Measurements from ENCODE around the gene MTF1.
"Not testable (repeated sequence)": the region's sequence is repeated elsewhere in the genome, so short reads cannot be mapped to it uniquely, and the experiment has no call there.

MTF1 gene

DNA sequence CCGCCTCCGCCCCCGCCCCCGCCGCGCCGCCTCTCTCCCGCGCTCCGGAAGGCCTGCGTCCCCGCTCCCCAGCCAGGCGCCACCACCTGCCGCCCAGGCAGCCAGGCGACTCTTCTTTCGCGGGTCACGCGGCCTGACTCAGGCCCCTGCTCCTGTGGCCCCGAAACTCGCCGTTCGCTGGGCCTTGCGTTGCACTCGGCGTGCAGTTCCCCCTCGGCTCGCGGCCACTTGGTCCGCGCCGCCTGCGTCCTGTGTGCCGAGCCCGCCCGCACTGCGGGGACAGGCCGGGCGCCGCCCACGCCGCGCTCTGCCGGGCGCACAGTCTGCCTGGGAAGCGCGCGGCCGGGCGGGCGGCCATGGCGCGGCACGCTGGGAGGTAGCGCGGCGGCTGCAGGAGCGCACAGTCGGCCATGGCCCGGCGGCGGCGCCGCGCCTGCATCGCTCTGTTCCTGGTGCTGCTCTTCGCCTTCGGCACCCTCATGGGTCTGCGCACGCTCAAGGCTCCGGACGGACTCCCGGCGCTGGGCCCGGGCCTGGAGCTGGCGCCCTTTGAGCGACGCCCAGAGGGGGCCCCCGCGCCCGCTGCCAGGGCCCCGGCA lies 65.5 kb downstream of the MTF1 start, which contains the start of gene MANEAL:
TSS of gene MANEAL (plus strand) at position 75 of the 599 bp plus-strand sequence. CDS start at position 411, 336 bp downstream.
- no peak for DNase-seq (ENCODE audit: low read depth)

DNA sequence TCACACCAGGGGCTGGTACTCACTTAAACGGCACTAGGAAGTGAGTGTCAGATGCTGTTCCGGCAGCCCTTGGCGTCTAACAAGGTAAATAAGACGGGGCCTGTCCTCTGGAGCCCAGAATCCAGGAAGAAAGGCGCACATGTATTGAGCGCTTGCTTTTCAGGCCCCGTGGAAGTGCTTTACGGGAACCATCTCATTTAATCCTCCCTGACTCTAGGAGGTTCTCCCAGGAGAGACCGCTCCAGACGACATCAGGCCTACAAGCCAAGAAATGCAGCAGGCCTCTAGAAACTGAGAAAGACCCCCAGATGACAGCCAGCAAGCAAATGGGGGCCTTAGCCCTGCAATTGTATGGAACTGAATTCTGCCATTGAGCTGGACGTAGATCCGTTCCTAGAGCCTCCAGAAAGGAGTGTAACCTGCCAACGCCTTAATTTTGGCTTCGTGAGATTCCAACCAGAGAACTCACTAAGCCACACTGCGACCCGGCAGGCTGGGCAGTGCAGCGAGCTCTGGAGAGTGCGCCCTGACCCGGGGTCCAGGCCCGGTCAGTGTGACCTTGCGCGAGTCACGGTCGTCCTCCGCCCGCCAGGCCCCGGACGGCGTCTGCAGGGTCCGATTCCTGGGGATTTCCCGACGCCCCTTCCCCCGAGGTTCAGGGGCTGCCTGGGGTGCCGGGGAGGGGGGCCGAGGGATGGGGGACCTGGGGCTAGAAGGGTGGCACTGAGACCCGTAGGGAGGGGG lies 66.3 kb downstream of the MTF1 start:
- DNase-seq (ENCODE audit: low read depth): no peak

DNA sequence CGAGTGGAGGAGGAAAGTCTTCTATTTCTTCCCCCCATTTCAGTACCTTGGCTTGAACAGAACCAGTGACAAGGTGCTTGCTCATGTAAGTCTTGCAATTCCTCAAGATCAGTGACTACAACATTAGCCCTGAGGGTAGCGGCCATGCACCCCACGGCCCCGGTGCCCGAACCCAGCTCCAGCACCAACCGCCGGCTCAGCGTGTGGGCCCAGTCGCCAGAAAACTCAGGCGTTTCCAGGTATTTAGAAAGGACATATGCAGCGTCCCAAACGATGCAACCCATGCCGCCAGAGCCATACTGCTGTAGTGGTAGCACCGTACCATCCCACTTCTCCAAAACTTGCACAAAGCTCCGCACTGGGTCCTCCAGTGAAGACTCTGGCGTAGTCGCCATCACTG lies 76.9 kb downstream of the MTF1 start:
- no peak for DNase-seq (ENCODE audit: low read depth)

DNA sequence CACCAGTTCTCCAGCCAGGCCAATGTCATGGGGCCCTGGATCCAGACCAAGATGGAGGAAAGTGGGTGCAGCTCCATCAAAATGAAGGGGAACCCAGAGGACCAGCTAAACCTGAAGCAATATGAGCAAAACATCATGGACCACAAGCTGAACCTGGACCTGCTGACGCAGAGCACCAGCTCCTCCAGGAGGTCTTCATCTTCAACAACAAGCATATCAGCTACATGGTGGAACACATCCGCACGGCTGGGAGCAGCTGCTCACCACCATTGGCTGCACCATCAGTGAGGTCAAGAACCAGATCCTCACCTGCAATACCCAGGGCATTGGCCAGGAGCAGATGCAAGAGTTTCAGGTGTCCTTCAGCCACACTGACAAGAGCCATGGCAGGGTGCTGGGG lies 80.7 kb downstream of the MTF1 start:
- no peak for DNase-seq (ENCODE audit: low read depth)

DNA sequence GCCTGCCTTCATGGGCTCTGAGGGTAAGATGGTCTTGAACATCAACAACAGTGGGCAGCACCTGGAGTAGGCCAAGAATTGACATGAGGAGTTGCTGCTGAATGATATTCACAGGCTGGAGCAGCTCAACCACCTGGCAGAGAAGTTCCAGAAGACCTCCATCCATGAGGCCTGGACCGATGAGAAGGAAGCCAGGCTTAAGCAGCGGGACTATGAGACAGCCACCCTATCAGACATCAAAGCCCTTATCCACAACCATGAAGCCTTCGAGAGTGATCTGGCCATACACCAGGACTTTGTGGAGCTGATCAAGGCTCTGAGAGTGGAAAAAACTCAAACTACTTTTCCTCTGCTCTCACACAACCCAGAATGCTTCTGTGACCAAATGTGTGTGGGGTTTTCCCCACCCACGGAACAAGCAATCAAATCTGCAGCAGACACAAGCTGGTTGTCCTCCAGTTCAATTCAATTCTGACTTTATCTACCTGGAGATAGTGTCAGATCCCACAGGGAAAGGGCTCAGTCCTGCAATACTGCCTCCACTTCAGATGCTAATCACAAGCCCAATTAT lies 82.4 kb downstream of the MTF1 start:
- no peak for DNase-seq (ENCODE audit: low read depth)

DNA sequence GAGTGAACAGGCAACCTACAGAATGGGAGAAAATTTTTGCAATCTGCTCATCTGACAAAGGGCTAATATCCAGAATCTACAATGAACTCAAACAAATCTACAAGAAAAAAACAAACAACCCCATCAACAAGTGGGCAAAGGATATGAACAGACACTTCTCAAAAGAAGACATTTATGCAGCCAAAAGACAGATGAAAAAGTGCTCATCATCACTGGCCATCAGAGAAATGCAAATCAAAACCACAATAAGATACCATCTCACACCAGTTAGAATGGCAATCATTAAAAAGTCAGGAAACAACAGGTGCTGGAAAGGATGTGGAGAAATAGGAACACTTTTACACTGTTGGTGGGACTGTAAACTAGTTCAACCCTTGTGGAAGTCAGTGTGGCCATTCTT lies 88.0 kb downstream of the MTF1 start:
- not testable (repeated sequence) for DNase-seq (ENCODE audit: low read depth)

DNA sequence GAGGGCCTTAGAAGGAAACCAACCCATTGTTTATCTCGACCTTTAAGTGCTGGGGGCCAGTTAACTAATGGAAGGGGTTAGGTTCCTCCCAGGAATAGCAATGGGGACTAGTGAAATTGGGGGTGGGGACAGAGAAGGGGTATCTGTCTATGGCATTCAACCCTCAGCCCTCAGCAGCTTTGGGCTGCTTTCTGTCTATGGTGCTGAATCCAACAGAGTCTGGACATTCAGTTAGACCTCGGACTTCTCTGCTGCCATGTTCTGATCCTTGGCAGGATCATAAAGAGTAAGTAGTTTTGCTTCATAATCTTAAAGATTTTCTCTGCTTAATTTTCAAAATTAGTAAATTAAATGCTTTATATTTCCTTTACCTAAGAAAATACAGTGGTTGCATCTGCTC lies 91.9 kb downstream of the MTF1 start:
- DNase-seq (ENCODE audit: low read depth): no peak

DNA sequence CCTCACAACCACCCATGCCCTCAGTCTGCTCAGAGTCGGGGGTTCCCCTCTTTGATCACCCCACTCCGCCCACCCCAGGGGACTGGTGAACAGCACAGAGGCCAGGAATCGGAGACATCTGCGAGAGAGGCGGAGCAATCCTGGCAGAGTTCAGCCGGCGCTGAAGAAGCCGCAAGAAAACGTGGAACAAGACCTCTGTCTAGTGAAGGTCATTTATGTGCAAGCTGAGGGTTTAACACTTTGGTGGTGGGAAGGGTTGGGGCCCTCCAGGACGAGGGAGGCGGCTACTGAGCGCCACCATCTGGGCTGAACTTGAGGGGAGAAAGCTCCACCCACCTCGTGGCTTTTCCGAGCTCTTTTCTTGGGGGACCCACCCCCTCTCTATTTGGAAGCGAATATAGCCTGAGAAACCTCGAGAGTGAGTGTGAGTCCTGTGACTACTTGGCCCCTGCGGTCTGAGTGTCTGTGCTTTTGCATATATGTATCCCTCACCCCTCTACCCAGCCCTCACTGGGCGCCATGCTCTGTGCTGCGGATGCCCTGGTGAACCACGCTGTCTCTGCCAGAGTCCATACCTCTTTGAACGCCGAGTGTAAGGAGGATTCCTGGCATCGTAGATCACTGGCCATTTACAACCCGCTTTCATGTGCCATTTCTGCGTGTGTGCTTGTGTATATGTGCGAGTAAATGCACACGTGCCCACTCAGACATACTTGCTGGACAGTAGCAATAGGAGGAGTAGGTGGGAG lies 93.3 kb downstream of the MTF1 start:
- no peak for DNase-seq (ENCODE audit: low read depth)

DNA sequence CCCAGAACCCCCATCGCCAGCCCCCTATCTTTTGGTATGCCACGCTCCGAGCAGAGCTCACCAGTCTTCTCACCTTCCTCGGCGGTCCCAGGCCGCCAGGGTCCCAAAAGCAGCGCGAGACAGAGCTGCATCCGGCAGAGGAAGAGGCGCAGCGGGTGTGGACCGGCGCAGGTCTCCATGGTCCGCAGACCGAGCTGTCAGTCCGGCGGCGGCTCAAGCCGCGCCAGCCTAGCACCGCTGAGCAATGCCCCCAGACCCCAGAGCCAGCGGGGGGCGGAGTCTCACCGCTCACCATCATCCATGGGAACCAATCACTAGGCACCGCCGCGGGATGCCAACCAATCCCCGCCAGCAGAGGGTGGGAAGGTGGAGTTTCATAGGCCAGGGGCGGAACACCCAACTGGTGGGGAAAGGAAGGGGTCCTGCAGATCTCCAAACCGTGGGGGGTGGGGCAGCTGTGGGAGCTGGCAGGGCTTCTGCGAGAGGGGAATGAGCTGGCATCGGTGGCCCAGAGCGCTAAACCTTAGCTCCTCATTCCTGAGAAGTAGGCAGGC lies 94.4 kb downstream of the MTF1 start, which contains the start of gene EPHA10:
TSS of gene EPHA10 (minus strand) at position 233 of the 554 bp plus-strand sequence. CDS start at position 179, 54 bp downstream.
- no peak for DNase-seq (ENCODE audit: low read depth)

DNA sequence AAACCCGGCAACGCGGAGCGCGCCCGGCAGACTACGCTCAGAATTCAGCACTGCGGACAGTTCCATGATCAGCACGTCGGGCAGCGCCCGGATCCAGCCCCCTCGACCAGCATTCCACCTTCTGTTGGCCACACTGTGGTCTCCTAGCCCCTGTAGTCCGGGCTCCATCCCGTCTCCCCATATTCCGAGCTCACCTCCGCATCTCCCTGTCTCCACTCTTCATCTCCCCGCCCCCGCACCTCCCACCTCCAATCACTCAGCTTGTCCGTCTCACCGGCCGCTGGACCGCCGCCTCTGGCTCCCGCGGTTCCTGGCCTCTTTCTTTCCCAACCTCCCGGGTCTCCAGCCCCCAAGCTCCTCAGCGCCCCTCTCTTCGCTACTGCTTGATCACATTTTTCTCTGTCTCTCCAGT lies 95.0 kb downstream of the MTF1 start:
- DNase-seq (ENCODE audit: low read depth): no peak

DNA sequence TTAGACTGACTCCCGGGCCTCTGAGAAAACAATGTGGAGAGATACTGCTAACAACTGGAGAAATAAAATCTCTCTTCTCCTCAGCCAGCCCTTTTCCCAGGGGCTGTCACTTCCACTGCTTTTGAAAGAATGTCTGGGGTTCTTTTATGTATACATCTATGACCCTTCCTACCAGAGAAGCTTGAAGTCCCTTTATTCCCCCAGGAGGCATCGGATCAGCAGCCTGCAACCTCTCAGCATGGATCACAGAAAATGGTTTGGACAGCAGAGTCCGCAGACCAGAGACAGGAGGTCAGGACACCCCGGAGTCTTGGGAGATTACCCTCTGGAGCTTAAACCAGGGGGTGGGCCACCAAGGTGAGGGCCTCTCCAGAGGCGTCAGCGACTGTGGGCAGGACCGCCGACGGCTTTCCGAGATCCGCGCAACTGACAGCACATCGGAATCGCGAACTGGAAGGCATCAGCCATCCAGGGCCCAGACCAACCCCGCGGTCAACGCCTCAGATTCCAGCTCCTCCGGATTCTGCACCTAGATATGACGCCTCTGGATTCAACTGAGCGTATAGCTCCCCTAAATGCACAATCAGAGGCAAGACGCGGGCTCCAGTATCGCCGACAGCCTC lies 95.5 kb downstream of the MTF1 start:
- DNase-seq (ENCODE audit: low read depth): no peak

DNA sequence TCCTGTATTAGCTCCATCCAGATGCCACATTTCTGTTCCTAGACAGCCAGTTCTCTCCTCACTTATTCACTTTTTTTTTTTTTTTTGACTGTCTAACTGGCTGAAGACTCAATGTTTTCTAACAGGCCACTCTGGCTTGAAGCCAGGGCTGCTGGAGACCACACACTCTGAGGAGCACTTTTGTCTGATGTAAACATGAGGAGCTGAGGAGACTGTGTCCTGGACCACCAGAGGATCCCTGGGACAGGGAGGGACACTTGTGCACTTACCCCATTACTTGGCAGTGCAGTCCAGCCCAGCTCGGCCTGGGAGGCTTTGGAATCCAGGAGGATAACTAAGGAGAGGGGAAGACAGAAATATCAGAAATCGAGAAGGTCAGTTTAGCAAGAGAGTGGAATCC lies 96.9 kb downstream of the MTF1 start:
- DNase-seq (ENCODE audit: low read depth): no peak

DNA sequence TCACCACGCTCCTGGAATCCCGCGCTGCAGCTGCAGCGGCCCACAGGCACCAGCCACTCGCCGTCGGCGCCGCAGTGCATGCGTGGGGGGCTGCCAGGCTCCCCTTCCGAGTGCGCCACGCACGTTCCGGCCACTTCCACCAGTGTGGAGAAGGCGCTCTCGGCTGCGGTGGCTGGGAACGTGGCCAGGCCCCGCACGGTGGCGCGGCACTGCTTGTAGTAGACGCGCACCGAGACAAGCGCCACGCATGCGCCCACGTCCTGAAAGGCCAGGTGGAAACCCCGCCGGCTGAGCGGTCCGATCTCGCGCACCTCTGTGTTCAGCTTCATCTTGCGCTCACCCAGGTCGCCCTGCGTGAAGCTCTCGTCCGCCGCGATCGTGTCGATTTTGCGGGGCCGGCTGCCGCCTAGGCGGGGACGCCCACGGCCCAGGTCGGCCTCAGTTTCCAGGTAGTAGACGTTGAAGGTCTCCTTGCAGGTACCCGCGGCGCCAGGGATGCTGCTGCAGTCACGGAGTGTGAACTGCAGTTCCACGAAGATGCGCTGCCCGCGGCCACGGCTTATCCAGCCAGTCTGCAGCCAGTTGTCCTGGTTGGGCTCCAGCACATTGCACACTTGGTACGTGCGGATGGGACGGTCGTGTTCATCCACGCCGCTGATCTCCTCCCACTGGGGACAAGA lies 97.8 kb downstream of the MTF1 start:
- no peak for DNase-seq (ENCODE audit: low read depth)
